ENCODE measurements around the gene IFNA7. TPM values are rescaled to one million over a fixed set of nuclear protein-coding genes. Genes with fewer than 3 reads are reported as not detected.
"Not testable (repeated sequence)": the region's sequence is repeated elsewhere in the genome, so short reads cannot be mapped to it uniquely, and the experiment has no call there.

Gene IFNA7
- not detected in 2 replicates for total RNA-seq

GRCh38 chr9:21202105-21202504 is at the start of gene IFNA7:
Gene IFNA7, minus strand, starts transcription at chr9:21202205. Its CDS starts 40 bp downstream, at chr9:21202165.
- DNase-seq (ENCODE audit: low read depth in 2 of 2) = not testable (repeated sequence)

DNA sequence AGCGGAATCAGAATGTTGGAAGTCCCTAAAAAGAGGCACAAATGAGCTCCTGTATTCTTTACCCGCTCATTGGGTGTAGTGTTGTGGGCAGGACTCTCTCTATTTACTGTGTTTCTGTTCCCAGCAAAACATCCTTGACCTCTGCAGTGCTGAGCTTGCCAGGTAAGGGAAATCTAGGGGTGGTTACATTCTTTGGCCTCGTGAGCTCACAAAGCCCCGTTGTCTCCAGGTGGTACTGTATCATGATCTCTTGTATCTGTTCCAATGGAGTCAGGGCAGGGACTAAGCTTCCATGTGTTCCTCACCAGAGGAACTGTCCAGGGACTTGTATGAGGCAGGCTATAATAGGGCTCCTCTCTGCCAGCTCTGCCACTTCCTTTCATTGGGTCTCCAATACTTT is 49.6 kb upstream of the IFNA7 start:
- no peak for DNase-seq (ENCODE audit: low read depth in 2 of 2)

DNA sequence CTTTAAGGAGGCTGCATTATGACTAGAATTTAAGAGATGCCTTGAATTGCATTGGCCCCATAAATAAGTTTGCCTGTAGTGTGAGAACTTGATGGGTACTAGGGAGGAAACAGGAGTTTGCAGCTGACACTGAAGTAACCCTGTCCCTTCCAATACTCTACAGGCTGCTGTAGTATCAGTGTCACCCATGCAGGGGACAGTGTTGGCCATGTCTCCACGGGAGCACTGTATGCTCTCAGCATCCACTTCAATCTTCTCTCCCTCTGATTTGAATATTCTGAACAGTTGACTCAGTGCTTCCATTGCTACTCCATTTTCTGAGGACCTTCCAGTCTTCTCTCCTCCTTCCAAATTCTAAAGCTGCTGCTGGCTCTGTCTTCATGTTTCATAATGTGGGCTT is 49.2 kb upstream of the IFNA7 start:
- DNase-seq (ENCODE audit: low read depth in 2 of 2) = no peak

DNA sequence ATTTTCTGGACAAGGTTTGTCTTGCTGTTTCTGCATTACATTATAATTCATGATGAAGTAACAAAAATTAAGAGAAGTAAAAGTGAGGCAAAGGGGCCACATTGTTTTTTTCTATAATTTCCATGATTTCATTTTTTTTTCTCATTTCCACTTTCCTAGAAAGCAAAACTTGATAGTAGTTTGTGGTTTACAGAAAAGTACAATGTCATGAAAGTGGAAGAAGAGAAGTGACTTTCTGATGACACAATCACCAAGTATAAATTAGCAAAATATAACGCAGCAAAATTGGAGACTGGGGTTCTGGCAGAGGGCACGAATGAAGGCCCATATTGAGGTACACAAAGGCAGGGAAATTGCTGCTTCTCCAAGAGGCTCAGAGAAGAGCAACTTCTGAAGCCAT is 42.8 kb upstream of the IFNA7 start:
- DNase-seq (ENCODE audit: low read depth in 2 of 2) = no peak

GRCh38 chr9:21239911-21240310 is 37.9 kb upstream of the IFNA7 start, which contains the start of gene IFNA14:
Gene IFNA14, minus strand, starts transcription at chr9:21240005. Its CDS starts 70 bp downstream, at chr9:21239935.
- no peak for DNase-seq (ENCODE audit: low read depth in 2 of 2)

DNA sequence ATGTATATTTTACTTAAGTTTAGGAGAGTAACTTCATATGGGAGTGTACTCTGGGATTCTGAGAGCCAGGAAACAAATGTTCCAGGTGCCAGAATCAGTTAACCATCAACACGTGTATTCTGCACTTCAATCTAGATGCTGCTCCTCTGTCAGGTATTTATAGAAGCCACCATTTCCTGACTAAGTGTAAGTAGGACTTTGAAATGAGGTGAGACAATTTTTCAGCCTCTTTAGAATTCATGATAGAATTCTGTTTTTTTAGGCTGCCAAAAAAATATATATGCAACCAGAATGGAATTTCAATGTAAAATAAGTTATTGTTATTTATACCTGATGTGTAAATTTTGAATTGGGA is 34.3 kb upstream of the IFNA7 start:
- DNase-seq (ENCODE audit: low read depth in 2 of 2) = not testable (repeated sequence)

DNA sequence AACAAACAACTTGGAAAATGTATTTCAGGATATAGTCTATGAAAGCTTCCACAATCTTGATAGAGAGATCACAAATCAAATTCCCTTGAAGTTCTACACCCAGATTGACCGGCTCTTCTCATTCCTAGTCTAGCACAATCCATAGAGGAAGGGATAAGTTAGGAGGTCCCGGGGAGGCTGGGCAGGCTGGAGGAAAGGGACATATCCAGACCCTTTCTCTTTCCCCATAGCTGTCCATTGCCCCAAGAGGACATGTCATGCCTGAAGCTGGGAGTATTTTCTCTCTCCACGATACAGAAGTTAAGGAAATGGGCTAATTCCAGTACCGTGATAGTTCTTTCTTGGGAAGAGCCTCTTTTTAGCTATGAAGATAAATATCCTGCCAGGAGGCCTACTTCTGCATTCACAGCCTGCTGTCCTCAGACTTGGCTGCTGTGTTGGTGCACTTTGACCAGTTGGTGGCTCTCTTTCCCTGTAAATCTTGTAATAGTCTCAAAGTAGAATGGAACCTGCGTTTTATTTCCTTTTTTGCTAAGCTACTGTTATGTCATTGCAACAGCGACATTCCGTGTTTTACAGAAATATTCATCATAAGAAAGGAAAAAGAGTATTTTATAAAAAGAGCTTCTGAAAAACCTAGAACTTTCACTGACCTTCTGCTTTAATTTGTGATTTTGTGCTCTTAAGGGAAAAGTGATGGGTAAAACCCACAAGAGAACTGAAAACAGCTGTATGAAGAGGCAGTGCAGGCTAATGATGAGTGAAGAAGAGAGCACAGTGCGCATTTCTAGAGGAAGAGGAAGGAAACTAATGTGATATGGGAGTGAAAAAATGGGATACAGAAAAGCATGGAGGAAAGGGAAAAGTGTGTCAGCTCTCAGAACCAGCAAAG is 33.7 kb upstream of the IFNA7 start:
- peak; percentile 56 to 73 for DNase-seq (ENCODE audit: low read depth in 2 of 2)

GRCh38 chr9:21234153-21234687 is 32.2 kb upstream of the IFNA7 start:
- no peak for DNase-seq (ENCODE audit: low read depth in 2 of 2)

DNA sequence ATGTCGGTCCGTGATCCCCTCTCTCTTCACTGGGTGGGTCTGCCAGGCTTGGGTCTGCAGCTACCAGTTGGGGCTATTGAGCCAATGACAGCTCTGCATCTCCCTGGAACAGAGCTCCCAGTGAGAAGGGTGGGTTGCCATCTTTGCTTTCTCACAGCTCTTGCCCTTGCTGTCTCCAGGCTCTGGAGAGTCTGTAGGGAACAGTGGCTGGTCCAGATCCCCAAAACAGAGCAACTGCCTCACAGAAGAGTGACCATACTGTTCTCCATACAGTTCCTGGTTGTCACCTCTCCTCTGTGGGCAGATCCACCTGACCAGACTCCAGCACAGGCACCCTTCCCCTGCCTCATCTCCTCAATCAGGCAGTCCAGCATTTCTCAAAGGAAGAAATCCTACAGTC is 31.3 kb upstream of the IFNA7 start:
- DNase-seq (ENCODE audit: low read depth in 2 of 2) = no peak

GRCh38 chr9:21228122-21228521 is 26.1 kb upstream of the IFNA7 start, which contains the start of gene IFNA17:
Gene IFNA17, minus strand, starts transcription at chr9:21228222. Its CDS starts 49 bp downstream, at chr9:21228173.
- DNase-seq (ENCODE audit: low read depth in 2 of 2) = no peak

DNA sequence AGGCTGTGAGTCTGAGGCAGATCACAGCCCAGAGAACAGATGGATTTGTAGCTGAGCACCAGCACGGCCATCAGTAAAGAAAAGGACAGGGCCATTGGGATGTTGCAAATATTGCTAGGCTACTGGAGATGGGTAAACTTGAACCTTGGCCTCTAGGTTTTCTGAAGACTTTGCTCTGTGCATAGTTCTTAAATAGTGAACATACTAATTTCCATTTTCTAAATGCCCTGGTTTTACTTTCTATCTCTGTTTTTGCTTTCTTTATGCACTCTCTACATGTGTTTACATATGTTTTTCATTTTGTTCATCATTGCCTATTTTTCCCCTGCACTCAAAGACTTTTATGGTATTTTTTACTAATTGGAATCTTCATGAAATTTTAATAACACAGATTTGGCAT is 15.2 kb upstream of the IFNA7 start, which contains the start of gene IFNA16:
Gene IFNA16, minus strand, starts transcription at position 101 of the 400 bp plus-strand sequence. Its CDS starts 6 bp downstream, at position 95.
- DNase-seq (ENCODE audit: low read depth in 2 of 2) = not testable (repeated sequence)

DNA sequence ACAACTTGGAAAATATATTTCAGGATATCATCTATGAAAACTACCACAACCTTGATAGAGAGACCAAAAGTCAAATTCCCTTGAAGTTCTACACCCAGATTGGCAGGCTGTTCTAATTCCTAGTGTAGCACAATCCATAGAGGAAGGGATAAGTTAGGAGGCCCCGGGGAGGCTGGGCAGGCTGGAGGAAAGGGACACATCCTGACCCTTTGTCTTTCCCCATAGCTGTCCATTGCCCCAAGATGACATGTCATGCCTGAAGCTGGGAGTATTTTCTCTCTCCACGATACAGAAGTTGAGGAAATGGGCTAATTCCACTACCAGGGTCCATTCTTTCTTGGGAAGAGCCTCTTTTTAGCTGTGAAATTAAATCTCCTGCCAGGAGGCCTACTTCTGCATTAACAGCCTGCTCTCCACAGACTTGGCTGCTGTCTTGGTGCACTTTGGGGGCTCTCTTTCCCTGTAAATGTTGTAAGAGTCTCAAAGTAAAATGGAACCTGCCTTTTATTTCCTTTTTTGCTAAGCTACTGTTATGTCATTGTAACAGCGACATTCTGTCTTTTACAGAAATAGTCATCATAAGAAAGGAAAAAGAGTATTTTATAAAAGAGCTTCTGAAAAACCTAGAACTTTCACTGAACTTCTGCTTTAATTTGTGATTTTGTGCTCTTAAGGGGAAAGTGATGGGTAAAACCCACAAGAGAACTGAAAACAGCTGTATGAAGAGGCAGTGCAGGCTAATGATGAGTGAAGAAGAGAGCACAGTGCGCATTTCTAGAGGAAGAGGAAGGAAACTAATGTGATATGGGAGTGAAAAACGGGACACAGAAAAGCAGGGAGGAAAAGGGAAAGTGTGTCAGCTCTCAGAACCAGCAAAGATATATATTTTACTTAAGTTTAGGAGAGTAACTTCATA is 11.7 kb upstream of the IFNA7 start:
- peak in 1 of 2 donors; percentile 8 for DNase-seq (ENCODE audit: low read depth in 2 of 2)

DNA sequence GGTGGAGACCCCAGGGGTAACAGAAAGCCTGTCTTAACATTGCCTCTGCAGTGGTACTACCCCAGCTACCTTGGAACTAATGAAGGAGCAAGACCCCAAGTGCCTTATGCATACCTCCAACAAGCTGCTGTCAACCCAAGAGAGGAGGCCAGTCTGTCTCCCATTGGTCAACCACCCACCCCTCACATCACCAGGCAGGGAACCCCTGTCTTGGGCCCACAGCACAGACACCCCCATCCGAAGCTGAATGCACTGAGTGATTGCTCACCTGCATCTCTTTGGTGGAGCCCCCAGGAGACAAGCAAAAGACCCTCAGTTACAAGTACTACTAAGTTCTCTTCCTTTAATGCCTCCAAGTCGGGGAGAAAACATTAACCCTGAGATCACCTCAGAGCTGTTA is 10.2 kb upstream of the IFNA7 start:
- not testable (repeated sequence) for DNase-seq (ENCODE audit: low read depth in 2 of 2)

DNA sequence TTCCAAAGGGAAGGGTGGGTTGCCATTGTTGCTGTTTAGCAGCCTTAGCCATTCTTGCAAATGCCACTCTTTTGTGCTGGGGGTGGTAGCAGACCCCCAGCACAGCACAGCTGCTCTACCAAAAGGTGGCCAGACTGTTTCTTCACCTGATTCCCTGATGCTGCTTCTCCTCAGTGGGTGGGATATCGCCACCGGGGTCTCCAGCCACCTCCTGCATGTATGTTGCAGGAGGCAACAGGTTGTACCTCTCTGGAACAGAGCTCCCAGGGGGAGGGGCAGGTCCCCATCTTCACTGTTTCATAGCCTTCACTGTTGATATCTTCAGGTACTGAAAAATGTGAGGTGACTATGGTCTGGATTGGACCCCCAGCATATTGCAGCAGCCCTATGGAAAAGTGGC is 8.8 kb upstream of the IFNA7 start:
- DNase-seq (ENCODE audit: low read depth in 2 of 2) = not testable (repeated sequence)

DNA sequence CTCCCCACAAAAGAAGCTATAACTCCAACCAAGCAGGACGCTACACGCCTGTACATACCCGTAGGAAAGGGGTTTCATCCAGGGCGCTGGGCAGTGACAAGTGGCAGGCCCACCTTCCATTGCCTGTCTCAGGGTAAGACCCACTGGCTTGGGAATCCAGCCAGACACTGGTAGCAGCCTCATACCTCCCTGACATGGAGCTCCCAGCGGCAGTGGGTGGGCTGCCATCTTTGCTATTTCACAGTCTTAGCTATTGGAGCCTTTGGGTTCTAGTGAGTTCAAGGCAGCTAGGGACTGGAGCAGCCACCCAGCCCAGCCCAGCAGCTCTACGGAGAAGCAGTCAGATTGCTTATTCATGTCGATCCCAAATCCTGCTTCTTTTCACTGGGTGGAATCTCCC is 8.3 kb upstream of the IFNA7 start:
- no peak for DNase-seq (ENCODE audit: low read depth in 2 of 2)

DNA sequence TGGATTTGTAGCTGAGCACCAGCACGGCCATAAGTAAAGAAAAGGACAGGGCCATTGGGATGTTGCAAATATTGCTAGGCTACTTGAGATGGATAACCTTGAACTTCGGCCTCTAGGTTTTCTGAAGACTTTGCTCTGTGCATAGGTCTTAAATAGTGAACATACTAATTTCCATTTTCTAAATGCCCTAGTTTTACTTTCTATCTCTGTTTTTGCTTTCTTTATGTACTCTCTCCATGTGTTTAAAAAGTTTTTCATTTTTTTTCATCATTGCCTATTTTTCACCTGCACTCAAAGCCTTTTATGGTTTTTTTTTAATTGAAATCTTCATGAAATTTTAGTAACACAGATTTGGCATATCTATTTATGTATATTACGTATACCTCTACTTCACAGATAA is 5.0 kb upstream of the IFNA7 start, which contains the start of gene IFNA10:
Gene IFNA10, minus strand, starts transcription at position 101 of the 400 bp plus-strand sequence. Its CDS starts 46 bp downstream, at position 55.
- DNase-seq (ENCODE audit: low read depth in 2 of 2) = not testable (repeated sequence)

DNA sequence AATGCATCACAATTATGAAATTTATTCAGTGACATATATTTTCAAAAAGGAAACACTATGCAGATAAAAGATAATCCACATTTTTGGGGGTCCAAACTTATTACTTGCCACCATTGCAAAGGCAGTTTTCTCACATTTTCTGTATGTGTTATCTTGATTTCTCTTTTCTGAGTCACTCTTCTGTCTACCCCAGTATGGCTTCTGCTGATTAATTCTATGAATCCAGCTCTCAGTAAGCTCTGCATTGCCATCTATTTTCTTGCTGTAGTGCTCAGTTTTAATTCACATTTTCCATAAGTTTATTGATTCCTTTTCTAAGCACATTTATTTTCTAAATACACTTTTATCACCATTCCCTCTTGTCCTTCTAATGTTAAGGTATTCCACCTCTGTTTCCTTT is 3.2 kb upstream of the IFNA7 start:
- no peak for DNase-seq (ENCODE audit: low read depth in 2 of 2)

DNA sequence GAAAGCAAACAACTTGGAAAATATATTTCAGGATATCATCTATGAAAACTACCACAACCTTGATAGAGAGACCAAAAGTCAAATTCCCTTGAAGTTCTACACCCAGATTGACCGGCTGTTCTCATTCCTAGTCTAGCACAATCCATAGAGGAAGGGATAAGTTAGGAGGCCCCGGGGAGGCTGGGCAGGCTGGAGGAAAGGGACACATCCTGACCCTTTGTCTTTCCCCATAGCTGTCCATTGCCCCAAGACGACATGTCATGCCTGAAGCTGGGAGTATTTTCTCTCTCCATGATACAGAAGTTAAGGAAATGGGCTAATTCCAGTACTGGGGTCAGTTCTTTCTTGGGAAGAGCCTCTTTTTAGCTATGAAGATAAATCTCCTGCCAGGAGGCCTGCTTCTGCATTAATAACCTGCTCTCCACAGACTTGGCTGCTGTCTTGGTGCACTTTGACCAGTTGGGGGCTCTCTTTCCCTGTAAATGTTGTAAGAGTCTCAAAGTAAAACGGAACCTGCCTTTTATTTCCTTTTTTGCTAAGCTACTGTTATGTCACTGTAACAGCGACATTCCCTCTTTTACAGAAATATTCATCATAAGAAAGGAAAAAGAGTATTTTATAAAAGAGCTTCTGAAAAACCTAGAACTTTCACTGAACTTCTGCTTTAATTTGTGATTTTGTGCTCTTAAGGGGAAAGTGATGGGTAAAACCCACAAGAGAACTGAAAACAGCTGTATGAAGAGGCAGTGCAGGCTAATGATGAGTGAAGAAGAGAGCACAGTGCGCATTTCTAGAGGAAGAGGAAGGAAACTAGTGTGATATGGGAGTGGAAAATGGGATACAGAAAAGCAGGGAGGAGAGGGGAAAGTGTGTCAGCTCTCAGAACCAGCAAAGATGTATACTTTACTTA is 6.9 kb downstream of the IFNA7 start:
- peak; percentile 9 to 15 for DNase-seq (ENCODE audit: low read depth in 2 of 2)

DNA sequence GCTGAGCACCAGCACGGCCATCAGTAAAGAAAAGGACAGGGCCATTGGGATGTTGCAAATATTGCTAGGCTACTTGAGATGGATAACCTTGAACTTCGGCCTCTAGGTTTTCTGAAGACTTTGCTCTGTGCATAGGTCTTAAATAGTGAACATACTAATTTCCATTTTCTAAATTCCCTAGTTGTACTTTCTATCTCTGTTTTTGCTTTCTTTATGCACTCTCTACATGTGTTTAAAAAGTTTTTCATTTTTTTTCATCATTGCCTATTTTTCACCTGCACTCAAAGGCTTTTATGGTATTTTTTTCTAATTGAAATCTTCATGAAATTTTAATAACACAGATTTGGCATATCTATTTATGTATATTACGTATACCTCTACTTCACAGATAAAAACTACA is 14.5 kb downstream of the IFNA7 start, which contains the start of gene IFNA4:
Gene IFNA4, minus strand, starts transcription at position 101 of the 400 bp plus-strand sequence. Its CDS starts 56 bp downstream, at position 45.
- not testable (repeated sequence) for DNase-seq (ENCODE audit: low read depth in 2 of 2)

Data from lung microvascular endothelial cell (primary cell).